H1 (cell line): ENCODE results near the gene PTCH2. TPM values are rescaled to one million over a fixed set of nuclear protein-coding genes. Genes with fewer than 3 reads are reported as not detected.

Source experiments
- CTCF ChIA-PET: fragments of 300-600 bp; sonication (Branson Sonifier 250); formaldehyde crosslinking; loops from one replicate; lab custom pipeline; 2021; ENCODE audit not compliant: partially characterized antibody; lab: Charles Lee
- POLR2A ChIA-PET: fragments of 300-600 bp; sonication (Branson Sonifier 250); formaldehyde crosslinking; loops from one replicate; lab custom pipeline; 2021; ENCODE audit warnings: inconsistent platforms; ENCODE audit not compliant: partially characterized antibody; lab: Charles Lee
- DNase-seq, 2 experiments: peaks; one replicate each; pipeline versions ENCODE4 v3.0.0 to v3.0.0-alpha.2; 2010 to 2022; ENCODE audit warnings: low spot score in 2 of 2, low read depth in 1 of 2, mixed read lengths in 1 of 2
- FAIRE-seq: peaks from 2 replicates; lab custom pipeline; 2011; peaks lifted over from hg19 to GRCh38; lab: Jason Lieb, UNC
- H2AFZ ChIP-seq: 2 replicates; pipeline ENCODE4 v1.8.1; 2012; ENCODE audit warnings: low read length, inconsistent platforms
- H2AK5ac ChIP-seq: 2 replicates; pipeline ENCODE4 v1.6.1; 2013; ENCODE audit warnings: low read depth, low read length
- H2BK120ac ChIP-seq: replicated peaks from 2 replicates; pipeline ENCODE3; 2013; ENCODE audit warnings: low read depth, low read length, inconsistent platforms
- H2BK12ac ChIP-seq: 2 replicates; pipeline ENCODE4 v1.6.1; 2013; ENCODE audit warnings: low read depth, low read length
- H2BK15ac ChIP-seq: 2 replicates; pipeline ENCODE4 v1.6.1; 2013; ENCODE audit warnings: low read length
- H2BK20ac ChIP-seq: 2 replicates; pipeline ENCODE4 v1.6.1; 2013; ENCODE audit warnings: low read length
- H2BK5ac ChIP-seq: 2 replicates; pipeline ENCODE4 v1.6.1; 2013; ENCODE audit warnings: low read depth, low read length
- H3K14ac ChIP-seq: 2 replicates; pipeline ENCODE4 v1.6.1; 2013; ENCODE audit warnings: inconsistent platforms; ENCODE audit not compliant: insufficient read length
- H3K18ac ChIP-seq: 2 replicates; pipeline ENCODE4 v1.6.1; 2013; ENCODE audit warnings: low read length; ENCODE audit errors: extremely low read depth
- H3K23ac ChIP-seq: 2 replicates; pipeline ENCODE4 v1.6.1; 2013; ENCODE audit warnings: inconsistent platforms; ENCODE audit not compliant: insufficient read length
- H3K23me2 ChIP-seq: 2 replicates; pipeline ENCODE4 v1.6.1; 2013; ENCODE audit warnings: low read depth, low read length
- H3K27ac ChIP-seq: 2 replicates; pipeline ENCODE4 v1.6.1; 2011; ENCODE audit warnings: low read depth, low read length, inconsistent platforms
- H3K27me3 ChIP-seq, 4 experiments: replicated peaks in 1 of 4; 1 replicate in 1 of 4; 2 replicates in 3 of 4; pipeline versions ENCODE4 v1.6.1 to v1.8.1; 2011 to 2013; ENCODE audit warnings: low read length in 3 of 4, mild to moderate bottlenecking in 3 of 4, inconsistent platforms in 2 of 4, mixed read lengths in 2 of 4, moderate library complexity in 1 of 4; ENCODE audit not compliant: control insufficient read depth in 3 of 4, insufficient read depth in 3 of 4; ENCODE audit errors: extremely low read depth in 1 of 4
- H3K36me3 ChIP-seq, 4 experiments: 2 replicates each; pipeline versions ENCODE4 v1.6.1 to v1.8.1; 2011 to 2013; ENCODE audit warnings: mild to moderate bottlenecking in 4 of 4, low read length in 3 of 4, moderate library complexity in 2 of 4, control low read depth in 1 of 4, inconsistent platforms in 1 of 4; ENCODE audit not compliant: insufficient read depth in 4 of 4, control insufficient read depth in 2 of 4
- H3K4ac ChIP-seq: replicated peaks from 2 replicates; pipeline ENCODE3; 2013; ENCODE audit warnings: low read length, low read depth, mixed read lengths, inconsistent platforms; ENCODE audit not compliant: insufficient read length
- H3K4me1 ChIP-seq, 4 experiments: replicated peaks in 1 of 4; 1 replicate in 1 of 4; 2 replicates in 3 of 4; pipeline versions ENCODE4 v1.6.1 to v1.8.1; 2011 to 2013; ENCODE audit warnings: low read length in 3 of 4, inconsistent platforms in 2 of 4, mixed read lengths in 1 of 4; ENCODE audit not compliant: insufficient read depth in 4 of 4, control insufficient read depth in 3 of 4
- H3K4me2 ChIP-seq, 2 experiments: 2 replicates each; pipeline versions ENCODE4 v1.6.1 to v1.8.1; 2011 to 2013; ENCODE audit warnings: low read depth in 2 of 2, low read length in 2 of 2, control low read depth in 1 of 2, inconsistent platforms in 1 of 2, mild to moderate bottlenecking in 1 of 2; ENCODE audit not compliant: insufficient read depth in 1 of 2
- H3K4me3 ChIP-seq, 4 experiments: fragments of 200-600, 300-600 bp in 1 of 4; sonication (generic), shearing (Covaris generic), sonication (Bioruptor Twin) in 1 of 4; 2 replicates each; pipeline versions ENCODE4 v1.5.1 to v1.8.1; 2011 to 2016; ENCODE audit warnings: low read length in 4 of 4, low read depth in 3 of 4, control low read depth in 2 of 4, inconsistent platforms in 2 of 4, mild to moderate bottlenecking in 2 of 4, mixed read lengths in 1 of 4, moderate library complexity in 1 of 4; ENCODE audit not compliant: insufficient read depth in 2 of 4; ENCODE audit errors: extremely low read depth in 1 of 4
- H3K56ac ChIP-seq: replicated peaks from 2 replicates; pipeline ENCODE3; 2013; ENCODE audit warnings: low read depth, mild to moderate bottlenecking, mixed read lengths, low read length, inconsistent platforms; ENCODE audit not compliant: insufficient read length
- H3K79me1 ChIP-seq: 2 replicates; pipeline ENCODE4 v1.6.1; 2013; ENCODE audit warnings: low read depth, low read length, control low read depth
- H3K79me2 ChIP-seq, 2 experiments: 2 replicates each; pipeline versions ENCODE4 v1.6.1 to v1.8.1; 2012 to 2013; ENCODE audit warnings: low read length in 2 of 2, mild to moderate bottlenecking in 2 of 2, inconsistent platforms in 1 of 2; ENCODE audit not compliant: insufficient read depth in 2 of 2, control insufficient read depth in 1 of 2
- H3K9ac ChIP-seq, 4 experiments: replicated peaks in 1 of 4; 1 replicate in 1 of 4; 2 replicates in 3 of 4; pipeline versions ENCODE4 v1.6.1 to v1.8.1; 2011 to 2013; ENCODE audit warnings: low read depth in 3 of 4, low read length in 3 of 4, control low read depth in 2 of 4, mild to moderate bottlenecking in 2 of 4, moderate library complexity in 2 of 4, inconsistent platforms in 1 of 4; ENCODE audit errors: extremely low read depth in 1 of 4
- H3K9me3 ChIP-seq, 2 experiments: 2 replicates each; pipeline versions ENCODE4 v1.6.1 to v1.8.1; 2012 to 2013; ENCODE audit warnings: mild to moderate bottlenecking in 2 of 2, moderate library complexity in 2 of 2, control low read depth in 1 of 2, inconsistent platforms in 1 of 2, low read depth in 1 of 2, low read length in 1 of 2, mixed read lengths in 1 of 2; ENCODE audit not compliant: insufficient read depth in 2 of 2
- H4K20me1 ChIP-seq, 2 experiments: replicated peaks in 1 of 2; 2 replicates each; pipeline versions ENCODE3 to v1.8.1; 2011 to 2013; ENCODE audit warnings: inconsistent platforms in 2 of 2, low read length in 2 of 2, mild to moderate bottlenecking in 1 of 2; ENCODE audit not compliant: insufficient read depth in 2 of 2, control insufficient read depth in 1 of 2
- H4K5ac ChIP-seq: 2 replicates; pipeline ENCODE4 v1.6.1; 2013; ENCODE audit warnings: low read length, low read depth, mixed read lengths, inconsistent platforms; ENCODE audit not compliant: insufficient read length
- H4K8ac ChIP-seq: 2 replicates; pipeline ENCODE4 v1.8.0; 2013; ENCODE audit warnings: mild to moderate bottlenecking, moderate library complexity, low read length, inconsistent platforms; ENCODE audit not compliant: insufficient read depth; ENCODE audit errors: extremely low read depth
- H4K91ac ChIP-seq: replicated peaks from 2 replicates; pipeline ENCODE3; 2013; ENCODE audit warnings: low read length, mixed read lengths, inconsistent platforms; ENCODE audit not compliant: insufficient read length
- ATF3 ChIP-seq: IDR thresholded peaks from 2 replicates; pipeline ENCODE4 v1.6.1; 2011; ENCODE audit warnings: low read depth, mild to moderate bottlenecking, low read length; ENCODE audit not compliant: insufficient read depth
- BCL11A ChIP-seq, 2 experiments: IDR thresholded peaks; one replicate each; pipeline ENCODE4 v1.6.1; 2011; ENCODE audit warnings: low read depth in 2 of 2, low read length in 2 of 2, mild to moderate bottlenecking in 2 of 2
- CBX5 ChIP-seq: fragments of 300-800, 300-1000 bp; sonication (generic); IDR thresholded peaks from 2 replicates; pipeline ENCODE4 v1.7.1; 2016; ENCODE audit warnings: antibody characterized with exemption, low read length, low read depth
- CEBPB ChIP-seq: IDR thresholded peaks from 2 replicates; pipeline ENCODE4 v1.6.1; 2012; ENCODE audit warnings: low read depth, low read length
- CHD1 ChIP-seq: IDR thresholded peaks from 2 replicates; pipeline ENCODE4 v1.6.1; 2012; ENCODE audit warnings: low read depth, low read length, improper control_type of control experiment
- CHD2 ChIP-seq: IDR thresholded peaks from 2 replicates; pipeline ENCODE4 v1.6.1; 2012; ENCODE audit warnings: low read length, improper control_type of control experiment
- GABPA ChIP-seq: IDR thresholded peaks from 2 replicates; pipeline ENCODE4 v1.6.1; 2011; ENCODE audit warnings: mild to moderate bottlenecking, low read length, moderate library complexity, borderline replicate concordance; ENCODE audit not compliant: insufficient read depth
- JUN ChIP-seq: IDR thresholded peaks from 2 replicates; pipeline ENCODE4 v1.6.1; 2011; ENCODE audit warnings: low read depth, mild to moderate bottlenecking, improper control_type of control experiment, low read length
- KDM5A ChIP-seq: fragments of 200-600 bp; IDR thresholded peaks from 2 replicates; pipeline ENCODE4 v1.7.1; 2012; ENCODE audit warnings: mild to moderate bottlenecking, low read length, inconsistent platforms, mixed read lengths
- POU5F1 ChIP-seq: IDR thresholded peaks from 2 replicates; pipeline ENCODE4 v1.6.1; 2011; ENCODE audit warnings: low read depth, mild to moderate bottlenecking, low read length, moderate library complexity
- TEAD4 ChIP-seq: IDR thresholded peaks from 2 replicates; pipeline ENCODE4 v1.6.1; 2012; ENCODE audit warnings: low read depth, low read length, inconsistent platforms, mixed read lengths
- ZNF274 ChIP-seq: IDR thresholded peaks from 2 replicates; pipeline ENCODE4 v1.7.0; 2012; ENCODE audit warnings: low read length, borderline replicate concordance; ENCODE audit errors: extremely low read depth
- whole genome bisulfite sequencing, 2 experiments: shearing (Covaris generic) in 1 of 2; methylation state at CpG; one replicate each; pipeline versions ENCODE4 v1.1.6 to v1.1.7; 2013 to 2015; ENCODE audit warnings: low lambda C conversion rate in 2 of 2, mixed read lengths in 2 of 2, inconsistent platforms in 1 of 2, low coverage in 1 of 2, missing lambda C conversion rate in 1 of 2; ENCODE audit not compliant: insufficient replicate concordance in 2 of 2, insufficient coverage in 1 of 2, insufficient read length in 1 of 2; ENCODE audit errors: extremely low coverage in 1 of 2, missing lambda C conversion rate in 1 of 2; 5-methylcytosine and 5-hydroxymethylcytosine counted together
- polyA plus RNA-seq, 7 experiments: library from polyadenylated mRNA; depleted of rRNA in 3 of 7; stranded (reverse) in 5 of 7; unstranded in 2 of 7; fragments of >200 nt in 5 of 7; fragments of 200-250 nt in 2 of 7; gene quantifications; 1 replicate in 5 of 7; 2 replicates in 1 of 7; 4 replicates in 1 of 7; pipeline versions ENCODE4 v1.2.1 to v1.2.3, GENCODE V29; 2011 to 2013; ENCODE audit warnings: missing spikeins in 2 of 7, mixed read lengths in 2 of 7
- total RNA-seq: library from RNA; stranded (reverse); fragmentation: NEBNext Ultra II Directional; extraction: Animal tissue kit (Norgen Biotek cat#: 25700); gene quantifications from 2 replicates; pipeline ENCODE4 v1.2.1, GENCODE V29; 2021

Gene PTCH2
- total and polyA plus RNA-seq, 2 of the 8 experiments (the other 6 are each of a cell fraction or from before 2014, with no cell fraction given), result 0.35 to 1.2 TPM

- CTCF ChIA-PET, result no interaction called here
- Histone ChIP-seq H3K4me1 (peaks cover 0 to under 1% (median 0%) of the 10 kb centered on the region in 4 experiments; a peak in 1 of 7 replicates), H2AK5ac (no peak overlapping the region), H4K5ac (no peak overlapping the region), H3K79me1 (no peaks in the 10 kb centered on the region), H3K18ac (no peak overlapping the region), H3K9me3 (peaks cover 28 to 32% of the 10 kb centered on the region in 2 experiments), H3K23me2 (no peaks in the 10 kb centered on the region), H2BK120ac (no peak overlapping the region), H2BK20ac (no peak overlapping the region), H3K27ac (no peak overlapping the region), H3K79me2 (no peaks in the 10 kb centered on the region), H3K36me3 (peaks cover 0 to 7% (median 2%) of the 10 kb centered on the region in 4 experiments; a peak in 2 of 8 replicates), H3K23ac (no peak overlapping the region), H3K9ac (no peak overlapping the region), H3K27me3 (no peaks in the 10 kb centered on the region), H3K4me3 (no peak overlapping the region), H4K91ac (no peak overlapping the region), H4K20me1 (no peaks in the 10 kb centered on the region), H2BK5ac (no peak overlapping the region), H3K14ac (no peak overlapping the region), H2BK15ac (no peak overlapping the region), H2AFZ (no peak overlapping the region), H2BK12ac (no peak overlapping the region), H3K56ac (no peak overlapping the region), H3K4ac (no peak overlapping the region), H4K8ac (no peak overlapping the region), H3K4me2 (no peak overlapping the region)
- DNase-seq (no peak), FAIRE-seq (no peak)
- WGBS, 2 experiments, result 87% methylated on average over 3 of the region's 3 CpGs; no CpG with 5 or more reads in 1 of the 2 experiments
- POLR2A ChIA-PET, result interaction anchor here (0.6 kb wide), 1 partner anchor 116 kb away, joined by 3 read pairs; no protein-coding TSS in a partner anchor
- TF ChIP-seq CBX5 (no peak), CHD1 (no peak), KDM5A (no peak), POU5F1 (no peak), GABPA (no peak), BCL11A (IDR thresholded peaks at IDR 0.05; ENCODE audit: low read depth in 2 of 2, low read length in 2 of 2) (no peak), ZNF274 (no peak), CEBPB (no peak), CHD2 (no peak), TEAD4 (no peak), ATF3 (no peak), JUN (no peak)
Observed at GRCh38 chr1:44890007-44890406, 47.0 kb upstream of the PTCH2 start.
